Activated naive CD8-positive, alpha-beta T cell (primary cell): Measurements from ENCODE around the gene AKAP13.

Experiments used
- H3K27ac Mint-ChIP-seq: one replicate; pipeline ENCODE4 v1.8.0; 2021; ENCODE audit warnings: mixed read lengths
- H3K27me3 Mint-ChIP-seq: one replicate; pipeline ENCODE4 v1.8.0; 2021; ENCODE audit warnings: mixed read lengths
- H3K36me3 Mint-ChIP-seq: one replicate; pipeline ENCODE4 v1.8.0; 2021; ENCODE audit warnings: mixed read lengths
- H3K4me1 Mint-ChIP-seq: one replicate; pipeline ENCODE4 v1.8.0; 2021; ENCODE audit warnings: low read depth, mixed read lengths
- H3K4me3 Mint-ChIP-seq: one replicate; pipeline ENCODE4 v1.8.0; 2021; ENCODE audit warnings: mild to moderate bottlenecking, mixed read lengths
- H3K9me3 Mint-ChIP-seq: one replicate; pipeline ENCODE4 v1.8.0; 2021; ENCODE audit warnings: low read depth, mixed read lengths

AKAP13 gene

DNA sequence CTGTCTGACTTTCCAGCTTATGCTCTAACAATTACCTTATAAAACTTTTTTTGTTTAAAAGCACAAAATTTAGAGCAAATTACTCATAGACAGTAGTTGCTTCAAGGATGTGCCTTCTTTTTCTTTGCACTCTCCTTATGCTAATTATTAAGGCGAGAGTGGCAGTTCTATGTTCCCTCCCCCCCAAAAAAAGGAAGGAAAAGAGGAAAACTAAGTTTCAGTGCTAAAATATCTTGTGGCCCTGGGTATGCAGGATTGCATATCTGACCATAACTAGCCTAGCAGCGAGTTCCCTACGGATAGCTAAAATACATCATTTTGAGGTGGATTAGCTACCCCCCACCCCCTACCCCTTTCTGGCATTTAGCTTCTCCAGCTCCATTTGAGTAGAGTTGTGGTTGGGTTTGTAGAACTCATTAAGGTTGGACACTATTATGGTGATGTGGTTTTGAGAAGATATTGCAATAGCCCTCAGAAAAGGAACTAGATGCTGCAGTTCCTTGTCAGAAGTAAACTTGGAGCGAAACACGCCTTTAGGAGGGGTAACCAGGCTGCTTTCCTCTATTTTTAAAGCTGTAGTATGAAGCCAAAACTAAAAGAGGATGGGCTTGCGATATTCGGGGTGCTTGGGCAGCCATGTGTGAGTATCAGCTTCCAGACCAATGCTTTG lies 174.6 kb downstream of the AKAP13 start:
- no peak overlapping the region for H3K4me3 Mint-ChIP-seq
- no peak overlapping the region for H3K27ac Mint-ChIP-seq

DNA sequence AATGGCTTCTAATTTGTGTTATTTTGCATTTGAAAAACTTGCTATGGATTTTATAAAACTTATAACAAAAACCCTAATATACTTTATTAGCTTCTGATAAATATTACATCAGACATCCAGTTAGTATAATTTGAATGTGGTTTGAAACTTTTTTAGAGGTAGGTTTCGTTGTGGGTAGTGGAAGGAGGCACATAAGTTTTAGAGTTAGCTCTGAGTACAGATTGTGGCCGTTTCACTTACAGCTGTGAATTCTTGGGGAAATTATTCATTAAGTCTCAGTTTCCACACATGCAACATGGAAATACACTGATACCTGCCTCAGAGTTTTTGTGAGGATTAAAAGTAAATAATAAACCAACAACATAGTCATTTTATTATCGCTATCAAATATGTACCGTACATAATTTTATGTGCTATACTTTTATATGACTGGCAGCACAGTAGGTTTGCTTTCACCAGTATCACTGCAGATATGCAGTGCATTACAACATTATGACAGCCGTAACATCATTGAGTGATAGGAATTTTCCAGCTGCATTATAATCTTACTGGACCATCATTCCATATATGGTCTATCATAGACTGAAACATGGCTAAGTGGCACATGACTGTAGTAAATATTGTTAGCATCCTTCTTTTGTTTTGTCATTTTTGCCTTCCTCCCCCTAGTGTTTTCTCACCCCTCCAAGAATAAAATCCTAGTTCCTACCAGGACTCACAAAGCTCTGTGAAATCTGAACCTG lies 175.6 kb downstream of the AKAP13 start:
- H3K4me1 Mint-ChIP-seq = peaks cover 56% of the 10 kb centered on the region

More for the DNA sequence above, 174.6 kb downstream of the AKAP13 start:
- H3K9me3 Mint-ChIP-seq = no peaks in the 10 kb centered on the region
- peaks cover 56% of the 10 kb centered on the region for H3K4me1 Mint-ChIP-seq
- H3K27me3 Mint-ChIP-seq = no peaks in the 10 kb centered on the region
- H3K36me3 Mint-ChIP-seq = peaks cover 16% of the 10 kb centered on the region

DNA sequence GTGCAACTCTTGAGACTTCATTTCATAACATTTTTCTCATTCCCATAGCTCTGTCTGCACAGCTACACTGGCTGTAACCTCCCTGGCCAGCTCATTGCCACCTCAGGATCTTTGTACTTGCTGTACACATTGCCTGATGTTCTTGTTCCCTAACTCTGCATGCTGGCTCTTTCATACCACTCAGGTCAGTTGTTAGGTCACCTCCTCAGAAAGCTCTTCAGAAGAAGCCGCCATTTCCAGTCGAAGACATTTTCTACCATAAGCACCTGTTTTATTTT lies 176.2 kb downstream of the AKAP13 start:
- Mint-ChIP-seq H3K4me1 (peaks cover 55% of the 10 kb centered on the region), H3K27ac (peak overlapping the region; percentile 41), H3K4me3 (no peak overlapping the region), H3K9me3 (no peaks in the 10 kb centered on the region), H3K27me3 (no peaks in the 10 kb centered on the region), H3K36me3 (peaks cover 14% of the 10 kb centered on the region)

More for the DNA sequence above, 175.6 kb downstream of the AKAP13 start:
- peak overlapping the region; percentile 75 for H3K27ac Mint-ChIP-seq
- H3K4me3 Mint-ChIP-seq = peak overlapping the region; percentile 18
- H3K36me3 Mint-ChIP-seq = peaks cover 16% of the 10 kb centered on the region
- no peaks in the 10 kb centered on the region for H3K9me3 Mint-ChIP-seq
- H3K27me3 Mint-ChIP-seq = no peaks in the 10 kb centered on the region

DNA sequence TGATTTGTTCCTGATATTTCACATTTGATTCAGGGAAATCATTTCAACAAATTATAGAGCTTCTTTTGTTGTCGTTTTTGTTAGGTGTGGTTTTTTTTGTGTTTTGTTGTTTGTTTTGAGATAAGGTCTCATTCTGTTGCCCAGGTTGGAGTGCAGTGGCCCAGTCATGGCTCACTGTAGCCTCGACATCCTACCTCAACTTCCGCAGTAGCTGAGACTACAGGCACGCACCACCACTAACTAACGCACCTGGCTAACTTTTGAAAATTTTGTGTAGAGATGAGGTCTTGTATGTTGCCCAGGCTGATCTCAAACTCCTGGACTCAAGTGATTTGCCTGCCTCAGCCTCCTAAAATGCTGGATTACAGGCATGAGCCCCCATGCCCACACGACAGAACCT lies 177.0 kb downstream of the AKAP13 start:
- H3K36me3 Mint-ChIP-seq = peaks cover 13% of the 10 kb centered on the region
- H3K9me3 Mint-ChIP-seq = no peaks in the 10 kb centered on the region
- H3K4me1 Mint-ChIP-seq = peaks cover 56% of the 10 kb centered on the region
- peak overlapping the region; percentile 8 for H3K27ac Mint-ChIP-seq
- H3K27me3 Mint-ChIP-seq = no peaks in the 10 kb centered on the region
- H3K4me3 Mint-ChIP-seq = no peak overlapping the region

DNA sequence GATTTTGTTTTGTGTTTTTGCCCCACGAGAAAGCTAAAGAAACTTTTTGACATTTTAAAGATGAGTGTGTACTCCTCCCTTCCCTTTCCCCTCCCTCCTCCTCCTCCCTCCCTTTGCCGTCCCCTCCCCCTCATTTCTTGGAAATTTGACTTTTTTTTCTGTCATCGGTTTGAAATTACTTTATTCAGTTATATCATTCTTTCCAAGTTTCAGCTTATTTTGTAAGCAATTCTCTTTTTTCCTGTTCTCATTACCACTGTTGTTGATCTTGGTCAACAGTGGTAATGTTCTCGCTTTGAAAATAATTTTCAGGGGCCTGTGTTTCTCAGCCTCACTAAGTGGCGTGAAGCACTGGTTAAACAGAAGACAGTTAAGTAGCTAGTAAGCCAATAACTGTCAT lies 178.4 kb downstream of the AKAP13 start:
- H3K9me3 Mint-ChIP-seq = no peaks in the 10 kb centered on the region
- H3K4me1 Mint-ChIP-seq = peaks cover 57% of the 10 kb centered on the region
- peak overlapping the region; percentile 56 for H3K27ac Mint-ChIP-seq
- H3K36me3 Mint-ChIP-seq = peaks cover 13% of the 10 kb centered on the region
- no peak overlapping the region for H3K4me3 Mint-ChIP-seq
- H3K27me3 Mint-ChIP-seq = no peaks in the 10 kb centered on the region

DNA sequence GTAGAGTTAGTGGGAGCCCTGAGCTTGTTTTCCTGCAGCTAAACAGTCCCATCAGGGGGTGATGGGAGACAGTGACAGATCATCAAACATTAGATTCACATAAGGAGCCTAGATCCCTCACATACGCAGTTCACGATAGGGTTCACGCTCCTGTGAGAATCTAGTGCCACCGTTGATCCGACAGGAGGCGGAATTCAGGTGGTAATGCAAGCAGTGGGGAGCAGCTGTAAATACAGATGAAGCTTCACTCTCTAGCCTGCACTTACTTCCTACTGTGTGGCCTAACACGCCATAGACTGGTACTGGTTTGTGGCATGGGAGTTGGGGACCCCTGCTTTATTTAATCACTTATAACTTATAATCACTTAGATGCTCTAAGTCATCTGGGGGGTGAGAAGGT lies 179.1 kb downstream of the AKAP13 start:
- H3K4me1 Mint-ChIP-seq = peaks cover 50% of the 10 kb centered on the region
- no peaks in the 10 kb centered on the region for H3K27me3 Mint-ChIP-seq
- H3K36me3 Mint-ChIP-seq = peaks cover 12% of the 10 kb centered on the region
- H3K9me3 Mint-ChIP-seq = no peaks in the 10 kb centered on the region
- no peak overlapping the region for H3K4me3 Mint-ChIP-seq
- no peak overlapping the region for H3K27ac Mint-ChIP-seq

DNA sequence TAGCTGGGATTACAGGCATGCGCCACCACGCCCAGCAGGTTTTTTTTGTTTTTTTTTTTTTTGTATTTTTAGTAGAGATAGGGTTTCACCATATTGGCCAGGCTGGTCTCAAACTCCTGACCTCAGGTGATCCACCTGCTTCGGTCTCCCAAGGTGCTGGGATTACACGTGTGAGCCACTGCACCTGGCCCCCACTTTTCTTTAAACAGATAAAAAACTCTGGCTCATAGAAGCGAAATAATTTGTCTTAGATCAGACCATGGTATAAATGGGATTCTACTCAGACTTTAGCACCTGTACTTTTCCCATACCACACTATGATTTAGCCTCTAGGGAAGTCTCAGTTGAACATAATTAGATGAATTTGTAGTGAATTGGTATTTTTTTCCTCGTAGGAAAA lies 182.4 kb downstream of the AKAP13 start:
- Mint-ChIP-seq H3K4me1 (peaks cover 21% of the 10 kb centered on the region), H3K27me3 (no peaks in the 10 kb centered on the region), H3K27ac (no peak overlapping the region), H3K36me3 (peaks cover 4% of the 10 kb centered on the region), H3K9me3 (no peaks in the 10 kb centered on the region), H3K4me3 (no peak overlapping the region)

DNA sequence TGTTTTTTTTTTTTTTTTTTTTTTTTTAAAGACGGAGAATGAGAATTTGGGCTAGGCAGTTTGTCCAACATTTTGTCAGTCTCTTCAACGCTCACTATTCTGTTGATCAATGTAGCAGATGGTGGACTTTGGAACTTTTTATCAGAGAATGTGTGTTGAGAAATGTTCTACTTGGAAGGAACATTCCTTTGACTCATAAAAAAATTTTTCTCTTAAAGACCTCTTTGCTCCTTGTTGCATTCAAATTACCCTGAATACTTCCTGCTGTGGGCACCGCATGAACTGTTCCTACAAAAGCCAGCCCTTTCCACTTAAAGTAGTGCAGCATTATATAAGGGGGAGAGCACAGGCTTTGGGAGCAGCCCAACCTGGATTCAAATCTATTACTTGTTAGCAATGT lies 182.9 kb downstream of the AKAP13 start:
- Mint-ChIP-seq H3K9me3 (no peaks in the 10 kb centered on the region), H3K27ac (no peak overlapping the region), H3K27me3 (no peaks in the 10 kb centered on the region), H3K36me3 (peaks cover 6% of the 10 kb centered on the region), H3K4me3 (no peak overlapping the region), H3K4me1 (peaks cover 20% of the 10 kb centered on the region)

DNA sequence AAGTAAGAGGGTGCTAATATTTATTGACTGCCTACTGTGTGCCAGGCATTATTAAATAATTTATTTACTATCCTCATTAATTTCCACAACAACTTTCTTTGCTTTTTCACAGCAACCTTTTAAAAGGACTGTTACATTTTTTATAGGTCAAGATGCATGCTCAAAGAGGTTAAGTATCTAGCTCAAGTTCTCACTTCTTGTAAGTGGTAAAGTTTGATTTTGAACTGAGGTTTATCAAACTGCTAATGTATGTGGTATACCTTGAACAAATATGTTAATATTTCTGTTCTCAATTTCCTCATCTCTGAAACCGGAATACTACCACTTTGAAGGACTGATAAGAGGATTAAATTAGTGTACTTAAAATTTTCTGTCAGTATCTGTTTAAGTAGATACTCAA lies 183.3 kb downstream of the AKAP13 start:
- no peaks in the 10 kb centered on the region for H3K27me3 Mint-ChIP-seq
- peaks cover 20% of the 10 kb centered on the region for H3K4me1 Mint-ChIP-seq
- H3K4me3 Mint-ChIP-seq = no peak overlapping the region
- peaks cover 5% of the 10 kb centered on the region for H3K36me3 Mint-ChIP-seq
- no peak overlapping the region for H3K27ac Mint-ChIP-seq
- no peaks in the 10 kb centered on the region for H3K9me3 Mint-ChIP-seq

DNA sequence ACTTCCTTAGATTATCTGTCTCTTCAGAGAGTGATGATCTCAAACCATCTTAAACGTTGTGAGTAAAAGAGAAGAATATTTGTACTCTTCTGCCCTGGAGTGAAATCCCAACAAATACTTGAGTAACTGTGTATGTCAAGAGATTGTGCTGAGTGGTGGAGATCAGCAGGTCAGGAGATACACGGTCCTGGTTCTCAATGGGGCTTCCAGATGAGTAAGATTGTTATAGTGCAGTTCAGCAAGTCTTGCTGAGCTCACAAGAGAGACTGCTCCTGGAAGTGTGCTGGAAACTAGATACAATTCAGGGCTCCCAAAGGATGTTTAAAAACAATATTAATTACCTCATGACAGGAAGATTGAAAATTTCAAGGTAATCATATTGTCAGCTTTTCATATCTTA lies 184.3 kb downstream of the AKAP13 start:
- Mint-ChIP-seq H3K36me3 (peaks cover 7% of the 10 kb centered on the region), H3K9me3 (no peaks in the 10 kb centered on the region), H3K27ac (no peak overlapping the region), H3K4me1 (peaks cover 18% of the 10 kb centered on the region), H3K27me3 (no peaks in the 10 kb centered on the region), H3K4me3 (no peak overlapping the region)

DNA sequence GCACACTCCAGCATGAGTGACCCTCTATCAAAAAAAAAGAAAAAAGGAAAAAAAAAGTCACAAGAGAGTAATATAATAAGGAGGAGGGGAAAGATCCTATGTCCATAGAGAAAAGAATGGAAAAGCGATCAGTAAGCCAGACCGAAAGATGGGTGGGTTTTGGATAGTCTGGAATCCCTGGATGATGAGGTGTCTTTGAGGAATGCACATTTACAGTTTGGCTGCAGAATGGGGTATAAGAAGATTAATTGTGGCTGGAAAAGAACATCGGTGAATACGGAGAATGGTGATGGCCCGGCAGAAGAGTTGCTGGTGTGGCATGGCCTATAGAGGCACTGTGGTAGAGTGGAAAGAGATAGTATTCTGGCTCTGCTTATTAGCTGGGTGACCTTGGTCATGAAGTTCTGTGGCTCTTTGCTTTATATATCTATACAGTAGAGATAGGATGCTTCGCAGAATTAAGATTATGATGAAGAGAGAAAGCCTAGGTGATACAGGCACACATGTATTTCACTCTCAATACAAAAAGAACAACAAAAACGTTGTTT lies 187.9 kb downstream of the AKAP13 start:
- Mint-ChIP-seq H3K4me1 (peaks cover 32% of the 10 kb centered on the region), H3K27me3 (no peaks in the 10 kb centered on the region), H3K27ac (no peak overlapping the region), H3K36me3 (peaks cover 7% of the 10 kb centered on the region), H3K9me3 (no peaks in the 10 kb centered on the region), H3K4me3 (no peak overlapping the region)

DNA sequence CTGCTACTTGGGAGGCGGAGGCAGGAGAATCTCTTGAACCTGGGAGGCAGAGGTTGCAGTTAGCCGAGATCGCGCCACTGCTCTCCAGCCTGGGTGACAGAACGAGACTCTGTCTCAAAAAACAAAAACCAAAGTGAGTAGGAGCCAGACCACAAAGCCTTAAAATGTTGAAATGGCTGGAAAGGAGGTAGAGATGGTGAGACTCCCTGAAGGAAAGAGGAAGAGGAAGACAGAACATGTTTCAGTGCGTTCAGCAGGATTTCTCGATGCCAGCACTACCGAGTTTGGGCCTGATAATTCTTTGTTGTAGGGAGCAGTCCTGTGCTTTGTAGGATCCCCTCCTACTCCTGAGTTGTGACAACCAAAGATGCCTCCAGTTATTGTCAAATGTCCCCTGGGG lies 189.9 kb downstream of the AKAP13 start:
- Mint-ChIP-seq H3K36me3 (peaks cover 7% of the 10 kb centered on the region), H3K9me3 (no peaks in the 10 kb centered on the region), H3K27me3 (no peaks in the 10 kb centered on the region), H3K4me1 (peaks cover 30% of the 10 kb centered on the region), H3K4me3 (no peak overlapping the region), H3K27ac (peak overlapping the region; percentile 24)

DNA sequence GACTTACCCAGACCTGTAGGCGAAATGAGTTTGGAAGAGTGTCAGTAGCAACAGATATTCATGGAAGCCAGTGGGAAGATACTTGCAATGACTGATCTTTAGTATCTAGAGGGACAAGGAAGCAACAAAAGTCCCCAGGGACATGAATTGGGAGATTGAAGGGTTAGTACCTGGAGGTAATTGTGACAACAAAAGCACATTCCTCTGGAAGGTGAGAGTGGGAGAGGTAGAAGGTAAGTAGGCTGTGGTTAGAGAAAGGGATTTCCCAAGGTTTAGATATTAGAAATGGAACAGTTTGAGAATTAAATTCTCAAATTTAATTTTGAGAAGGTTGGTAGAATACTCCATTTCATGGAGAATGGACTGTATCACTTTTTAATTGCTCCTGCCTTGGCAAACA lies 191.4 kb downstream of the AKAP13 start:
- no peak overlapping the region for H3K4me3 Mint-ChIP-seq
- H3K36me3 Mint-ChIP-seq = peaks cover 7% of the 10 kb centered on the region
- H3K27ac Mint-ChIP-seq = peak overlapping the region; percentile 43
- peaks cover 30% of the 10 kb centered on the region for H3K4me1 Mint-ChIP-seq
- no peaks in the 10 kb centered on the region for H3K9me3 Mint-ChIP-seq
- no peaks in the 10 kb centered on the region for H3K27me3 Mint-ChIP-seq

DNA sequence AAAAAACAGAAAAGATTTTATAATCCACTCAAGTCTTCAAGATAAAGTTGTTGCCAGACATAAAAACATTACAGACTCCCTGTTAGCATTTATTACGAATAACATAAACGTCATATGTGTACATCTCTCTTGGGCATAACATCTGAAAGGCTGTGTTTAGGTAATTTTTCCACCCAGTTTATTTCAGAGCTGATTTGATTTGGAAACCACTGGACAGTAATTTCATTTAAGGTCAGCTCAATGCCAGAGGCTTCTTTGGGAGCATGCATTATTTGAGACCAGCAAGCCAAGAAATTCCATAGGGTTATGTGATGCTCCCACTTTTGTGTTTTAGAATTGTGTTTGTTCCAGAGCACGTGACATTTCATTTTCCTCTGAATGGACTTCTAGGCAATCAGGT lies 196.0 kb downstream of the AKAP13 start:
- Mint-ChIP-seq H3K9me3 (no peaks in the 10 kb centered on the region), H3K4me1 (peaks cover 32% of the 10 kb centered on the region), H3K27ac (peak overlapping the region; percentile 11), H3K4me3 (no peak overlapping the region), H3K36me3 (peaks cover 3% of the 10 kb centered on the region), H3K27me3 (no peaks in the 10 kb centered on the region)

DNA sequence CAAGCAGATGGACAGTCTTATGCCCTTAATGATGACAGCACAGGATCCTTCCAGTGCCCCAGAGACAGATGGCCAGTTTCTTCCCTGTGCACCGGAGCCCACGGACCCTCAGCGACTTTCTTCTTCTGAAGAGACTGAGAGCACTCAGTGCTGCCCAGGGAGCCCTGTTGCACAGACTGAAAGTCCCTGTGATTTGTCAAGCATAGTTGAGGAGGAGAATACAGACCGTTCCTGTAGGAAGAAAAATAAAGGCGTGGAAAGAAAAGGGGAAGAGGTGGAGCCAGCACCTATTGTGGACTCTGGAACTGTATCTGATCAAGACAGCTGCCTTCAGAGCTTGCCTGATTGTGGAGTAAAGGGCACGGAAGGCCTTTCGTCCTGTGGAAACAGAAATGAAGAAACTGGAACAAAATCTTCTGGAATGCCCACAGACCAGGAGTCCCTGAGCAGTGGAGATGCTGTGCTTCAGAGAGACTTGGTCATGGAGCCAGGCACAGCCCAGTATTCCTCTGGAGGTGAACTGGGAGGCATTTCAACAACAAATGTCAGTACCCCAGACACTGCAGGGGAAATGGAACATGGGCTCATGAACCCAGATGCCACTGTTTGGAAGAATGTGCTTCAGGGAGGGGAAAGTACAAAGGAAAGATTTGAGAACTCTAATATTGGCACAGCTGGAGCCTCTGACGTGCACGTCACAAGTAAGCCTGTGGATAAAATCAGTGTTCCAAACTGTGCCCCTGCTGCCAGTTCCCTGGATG lies 198.7 kb downstream of the AKAP13 start:
- Mint-ChIP-seq H3K4me1 (peaks cover 53% of the 10 kb centered on the region), H3K9me3 (no peaks in the 10 kb centered on the region), H3K36me3 (peaks cover 3% of the 10 kb centered on the region), H3K4me3 (no peak overlapping the region), H3K27me3 (no peaks in the 10 kb centered on the region), H3K27ac (peak overlapping the region; percentile 92)
